Ovary (tissue), 9 donors: ENCODE results near the gene SLC29A1. TPM values are rescaled to one million over a fixed set of nuclear protein-coding genes. Genes with fewer than 3 reads are reported as not detected.

Experiments
- DNase-seq, 5 donors: peaks; one replicate each; pipeline ENCODE4 v3.0.0-alpha.2; 2019 to 2020
- H3K27ac ChIP-seq, 2 donors: fragments of 200-600 bp; one replicate each; pipeline versions ENCODE4 v1.5.1 to v1.8.0; 2019 to 2022
- H3K27me3 ChIP-seq: fragments of 200-600 bp; one replicate; pipeline ENCODE4 v1.8.0; 2022
- H3K36me3 ChIP-seq: fragments of 200-600 bp; sonication (generic); one replicate; pipeline ENCODE4 v1.5.1; 2019
- H3K4me1 ChIP-seq: one replicate; pipeline ENCODE4 v1.8.1; 2013; ENCODE audit warnings: mild to moderate bottlenecking, moderate library complexity; ENCODE audit not compliant: insufficient read depth
- H3K4me3 ChIP-seq: fragments of 200-600 bp; sonication (generic); one replicate; pipeline ENCODE4 v1.5.1; 2017
- H3K9me3 ChIP-seq, 2 donors: fragments of 200-600 bp in 1 of 2; sonication (generic) in 1 of 2; one replicate each; pipeline versions ENCODE4 v1.5.1 to v1.8.1; 2013 to 2019; ENCODE audit warnings: mild to moderate bottlenecking in 1 of 2, moderate library complexity in 1 of 2
- CTCF ChIP-seq, 3 donors: fragments of 450-650 bp in 2 of 3; fragments of 200-600 bp in 1 of 3; IDR thresholded peaks; one replicate each; pipeline versions ENCODE4 v1.5.1 to v1.8.0; 2016 to 2022; ENCODE audit warnings: antibody characterized with exemption in 3 of 3, mild to moderate bottlenecking in 1 of 3
- EP300 ChIP-seq: sonication (generic); formaldehyde crosslinking; IDR thresholded peaks from one replicate; pipeline ENCODE4 v1.6.1; 2017; ENCODE audit warnings: antibody characterized with exemption
- POLR2A ChIP-seq: fragments of 450-650 bp; IDR thresholded peaks from one replicate; pipeline ENCODE4 v1.6.1; 2017; ENCODE audit warnings: antibody characterized with exemption, mild to moderate bottlenecking, moderate library complexity
- WGBS, 3 donors: extraction: QIAGEN DNeasy Blood & Tissue Kit in 1 of 3; methylation state at CpG; one replicate each; pipeline versions ENCODE4 v1.1.5 to v1.1.7; 2013 to 2017; 5-methylcytosine and 5-hydroxymethylcytosine counted together
- intact Hi-C, 4 donors: fragments of 100-400 bp; cut with DNase I; formaldehyde crosslinking; loops; one replicate each; pipeline versions ENCODE4 v1.11.0 to v1.15.1; 2022 to 2023
- polyA plus RNA-seq, 2 donors: library from polyadenylated mRNA; stranded (reverse); fragments of 200-250 nt in 1 of 2; fragments of 350-450 nt in 1 of 2; fragmentation: Illumina TruSeq in 1 of 2; extraction: RNeasy Lipid Tissue Mini Kit (QIAGEN cat#74804) in 1 of 2; gene quantifications; one replicate each; pipeline ENCODE4 v1.2.3, GENCODE V29; 2013 to 2014
- total RNA-seq, 7 donors: library from RNA; depleted of rRNA in 2 of 7; stranded (reverse); fragments of >200 nt in 2 of 7; fragmentation: NEBNext Ultra II Directional in 3 of 7; extraction: Animal tissue kit (Norgen Biotek cat#: 25700) in 3 of 7; gene quantifications; one replicate each; pipeline versions ENCODE4 v1.1.0 to v1.2.4, GENCODE V29; 2016 to 2023
- donor health status: DM: no; HTN: no; CAD: no; lungs with moderate emphysema.
- donor health status: DM: no; HTN: no; CAD: no.
- donor health status: Bipolar disorder and iron deficiency.
- donor health status: DM: yes; HTN: yes; CAD: no.
- donor health status: DM: no; HTN: no; CAD: no.
- donor health status: DM: yes; HTN: yes; CAD: no.

Gene SLC29A1
- total and polyA plus RNA-seq, 9 donors = 11.2 to 54.0 (median 30.2) TPM

DNA sequence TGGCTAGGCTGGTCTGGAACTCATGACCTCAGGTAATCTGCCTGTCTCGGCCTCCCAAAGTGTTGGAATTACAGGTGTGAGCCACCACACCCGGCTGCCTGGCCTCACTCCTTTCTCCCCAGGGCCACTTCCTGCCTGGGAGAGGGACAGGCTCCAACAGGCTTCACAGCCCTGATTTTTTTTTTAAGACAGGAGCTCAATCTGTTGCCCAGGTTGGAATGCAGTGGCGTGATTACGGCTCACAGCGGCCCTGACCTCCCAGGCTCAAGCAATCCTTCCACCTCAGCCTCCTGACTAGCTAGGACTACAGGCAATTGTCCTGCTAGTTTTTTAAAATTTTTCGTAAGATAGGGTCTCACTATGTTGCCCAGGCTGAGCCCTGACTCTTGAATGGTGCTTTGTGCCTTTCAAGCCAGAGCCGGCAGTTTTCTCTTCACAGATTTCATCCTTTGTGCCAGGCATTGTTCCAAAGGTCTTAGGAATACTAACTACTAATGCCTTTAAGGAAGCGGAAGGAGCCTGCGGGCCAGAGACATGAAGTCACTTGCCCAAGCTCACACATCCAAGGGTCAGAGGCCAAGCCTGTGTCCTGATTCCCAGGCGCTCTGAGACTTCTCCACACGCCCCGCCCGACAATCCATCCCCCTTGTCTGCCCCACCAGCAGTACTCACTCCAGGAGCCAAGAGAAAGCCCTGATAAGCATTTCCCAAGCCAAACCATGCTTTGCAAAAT, 45.5 kb upstream of the SLC29A1 start:
- 44 to 52% (median 46%) methylated on average over 13 of the region's 13 CpGs for WGBS, 3 donors
- peak; percentile 35 to 62 (median 39) for DNase-seq
- TF ChIP-seq CTCF (IDR thresholded peaks at IDR 0.05) (no peak), POLR2A (no peak), EP300 (no peak)
- Histone ChIP-seq H3K27ac (no peak overlapping the region), H3K36me3 (no peaks in the 10 kb centered on the region), H3K4me3 (no peak overlapping the region), H3K27me3 (no peaks in the 10 kb centered on the region), H3K9me3 (no peaks in the 10 kb centered on the region), H3K4me1 (peaks cover 3% of the 10 kb centered on the region)
- intact Hi-C loops = loop anchor here in 3 of 4 donors (5.0 to 10.0 kb wide), 3 partner anchors 49 to 666 kb away; partner anchors contain the start of gene LRRC73 (in 1 of the 3)

DNA sequence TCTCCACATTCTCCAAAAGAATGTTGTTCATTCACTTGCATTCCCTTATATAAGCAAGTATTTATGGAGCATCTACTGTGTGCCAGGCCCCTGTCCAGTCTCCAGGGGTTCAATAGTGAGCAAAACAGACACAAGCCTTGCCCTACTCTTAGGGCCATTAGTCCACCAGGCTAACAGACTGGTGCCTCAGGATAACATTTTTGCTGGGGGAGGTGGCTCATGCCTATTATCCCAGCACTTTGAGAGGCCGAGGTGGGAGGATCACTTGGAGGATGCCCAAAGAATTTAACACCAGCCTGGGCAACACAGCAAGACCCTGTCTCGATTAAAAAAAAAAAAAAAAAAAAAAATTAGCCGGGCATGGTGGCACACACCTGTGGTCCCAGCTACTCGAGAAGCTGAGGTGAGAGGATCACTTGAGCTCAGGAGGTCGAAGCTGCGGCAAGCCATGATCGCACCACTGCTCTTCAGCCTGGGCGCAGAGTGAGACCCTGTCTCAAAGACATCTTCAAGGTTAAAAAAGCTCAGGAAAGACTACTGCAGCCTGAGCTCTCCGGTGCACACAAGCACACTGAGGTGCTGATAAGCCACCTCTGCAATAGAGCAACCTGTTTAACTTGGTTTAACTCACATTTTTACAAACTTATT, 44.8 kb upstream of the SLC29A1 start:
- H3K27me3 ChIP-seq = no peaks in the 10 kb centered on the region
- TF ChIP-seq CTCF (IDR thresholded peaks at IDR 0.05) (no peak), EP300 (no peak), POLR2A (no peak)
- H3K4me3 ChIP-seq = no peak overlapping the region
- no peaks in the 10 kb centered on the region for H3K36me3 ChIP-seq
- no peaks in the 10 kb centered on the region for H3K9me3 ChIP-seq
- WGBS, 3 donors = 69 to 82% (median 78%) methylated on average over 9 of the region's 9 CpGs
- intact Hi-C loops = loop anchor here in 3 of 4 donors (5.0 to 10.0 kb wide), 3 partner anchors 49 to 666 kb away; partner anchors contain the start of gene LRRC73 (in 1 of the 3)
- no peak overlapping the region for H3K27ac ChIP-seq
- peaks cover 3% of the 10 kb centered on the region for H3K4me1 ChIP-seq
- no peak for DNase-seq

- Histone ChIP-seq H3K9me3 (no peaks in the 10 kb centered on the region), H3K4me1 (peaks cover 3% of the 10 kb centered on the region), H3K27ac (no peak overlapping the region), H3K36me3 (no peaks in the 10 kb centered on the region), H3K27me3 (no peaks in the 10 kb centered on the region), H3K4me3 (no peak overlapping the region)
- WGBS, 3 donors = 32 to 45% (median 35%) methylated on average over 4 of the region's 4 CpGs
- intact Hi-C loops = loop anchor here in 3 of 4 donors (5.0 to 10.0 kb wide), 3 partner anchors 48 to 667 kb away; partner anchors contain the start of gene LRRC73 (in 1 of the 3)
- no peak for DNase-seq
- TF ChIP-seq EP300 (no peak), POLR2A (no peak), CTCF (IDR thresholded peaks at IDR 0.05) (no peak)
Measured at GRCh38 chr6:44179072-44179536, 44.3 kb upstream of the SLC29A1 start.

- intact Hi-C loops = loop anchor here in 3 of 4 donors (5.0 to 10.0 kb wide), 3 partner anchors 48 to 667 kb away; partner anchors contain the start of gene LRRC73 (in 1 of the 3)
- whole genome bisulfite sequencing, 3 donors = 88 to 96% (median 94%) methylated on average over 7 of the region's 7 CpGs
- H3K4me1 ChIP-seq = peaks cover 3% of the 10 kb centered on the region
- H3K27ac ChIP-seq = no peak overlapping the region
- no peaks in the 10 kb centered on the region for H3K27me3 ChIP-seq
- no peaks in the 10 kb centered on the region for H3K9me3 ChIP-seq
- no peaks in the 10 kb centered on the region for H3K36me3 ChIP-seq
- TF ChIP-seq EP300 (no peak), CTCF (IDR thresholded peaks at IDR 0.05) (no peak), POLR2A (no peak)
- DNase-seq = no peak
- H3K4me3 ChIP-seq = no peak overlapping the region
Measured at GRCh38 chr6:44179648-44180047, 43.7 kb upstream of the SLC29A1 start.
